Fibroblast of lung (primary cell): ENCODE measurements around the gene ATP1B1.

Experiments used
- CTCF ChIP-seq, 2 donors: IDR thresholded peaks in 1 of 2; conservative IDR thresholded peaks in 1 of 2; 1 replicate in 1 of 2; 2 replicates in 1 of 2; pipeline ENCODE4 v1.5.1; 2011 to 2012; ENCODE audit warnings: low read length in 2 of 2, control low read depth in 1 of 2, inconsistent platforms in 1 of 2, low read depth in 1 of 2, mild to moderate bottlenecking in 1 of 2
- EZH2 ChIP-seq: IDR thresholded peaks from 2 replicates; pipeline ENCODE4 v1.5.1; 2012; ENCODE audit warnings: low read length, control low read depth, mild to moderate bottlenecking; ENCODE audit errors: missing control alignments

- TF ChIP-seq CTCF (conservative IDR thresholded peaks at IDR 0.05 in 1 of 2, IDR thresholded peaks at IDR 0.05 in 1 of 2; ENCODE audit: low read depth in 1 of 2, low read length in 2 of 2) (no peak), EZH2 (no peak)
Measured at GRCh38 chr1:169180174-169180573, 73.7 kb downstream of the ATP1B1 start.
